H1 (cell line): Measurements from ENCODE around the gene ANKS1A.

ENCODE experiments used
- CTCF ChIP-seq, 3 experiments: IDR thresholded peaks; 1 replicate in 2 of 3; 2 replicates in 1 of 3; pipeline versions ENCODE4 v1.5.1 to v1.6.1; 2011; ENCODE audit warnings: low read length in 3 of 3, mild to moderate bottlenecking in 3 of 3, inconsistent platforms in 2 of 3, low read depth in 1 of 3, moderate library complexity in 1 of 3; ENCODE audit not compliant: insufficient read depth in 1 of 3; ENCODE audit errors: control extremely low read depth in 1 of 3
- EGR1 ChIP-seq: IDR thresholded peaks from 2 replicates; pipeline ENCODE4 v1.6.1; 2011; ENCODE audit warnings: low read depth, low read length, borderline replicate concordance
- EP300 ChIP-seq, 2 experiments: IDR thresholded peaks; 1 replicate in 1 of 2; 2 replicates in 1 of 2; pipeline ENCODE4 v1.6.1; 2011 to 2012; ENCODE audit warnings: low read depth in 2 of 2, low read length in 2 of 2, mild to moderate bottlenecking in 2 of 2, borderline replicate concordance in 1 of 2, inconsistent platforms in 1 of 2, moderate library complexity in 1 of 2
- EZH2 ChIP-seq: fragments of 200-600 bp; sonication (generic); IDR thresholded peaks from 2 replicates; pipeline ENCODE4 v1.7.1; 2012; ENCODE audit warnings: low read depth, mild to moderate bottlenecking, moderate library complexity, low read length, inconsistent platforms; ENCODE audit not compliant: severe bottlenecking
- HDAC6 ChIP-seq: IDR thresholded peaks from one replicate; pipeline ENCODE4 v1.7.1; 2012; ENCODE audit warnings: low read depth, mild to moderate bottlenecking, inconsistent platforms, low read length, moderate library complexity
- JUN ChIP-seq: IDR thresholded peaks from 2 replicates; pipeline ENCODE4 v1.6.1; 2011; ENCODE audit warnings: low read depth, mild to moderate bottlenecking, improper control_type of control experiment, low read length
- POLR2A ChIP-seq, 2 experiments: IDR thresholded peaks; 1 replicate in 1 of 2; 2 replicates in 1 of 2; pipeline ENCODE4 v1.6.1; 2011; ENCODE audit warnings: low read depth in 2 of 2, low read length in 2 of 2, mild to moderate bottlenecking in 2 of 2; ENCODE audit errors: control extremely low read depth in 1 of 2
- POLR2AphosphoS5 ChIP-seq: IDR thresholded peaks from 2 replicates; pipeline ENCODE4 v1.6.1; 2011; ENCODE audit warnings: low read depth, low read length
- SIN3A ChIP-seq, 2 experiments: IDR thresholded peaks in 1 of 2; conservative IDR thresholded peaks in 1 of 2; 2 replicates each; pipeline ENCODE4 v1.6.1; 2011 to 2012; ENCODE audit warnings: low read length in 2 of 2, improper control_type of control experiment in 1 of 2, low read depth in 1 of 2, mild to moderate bottlenecking in 1 of 2

DNA sequence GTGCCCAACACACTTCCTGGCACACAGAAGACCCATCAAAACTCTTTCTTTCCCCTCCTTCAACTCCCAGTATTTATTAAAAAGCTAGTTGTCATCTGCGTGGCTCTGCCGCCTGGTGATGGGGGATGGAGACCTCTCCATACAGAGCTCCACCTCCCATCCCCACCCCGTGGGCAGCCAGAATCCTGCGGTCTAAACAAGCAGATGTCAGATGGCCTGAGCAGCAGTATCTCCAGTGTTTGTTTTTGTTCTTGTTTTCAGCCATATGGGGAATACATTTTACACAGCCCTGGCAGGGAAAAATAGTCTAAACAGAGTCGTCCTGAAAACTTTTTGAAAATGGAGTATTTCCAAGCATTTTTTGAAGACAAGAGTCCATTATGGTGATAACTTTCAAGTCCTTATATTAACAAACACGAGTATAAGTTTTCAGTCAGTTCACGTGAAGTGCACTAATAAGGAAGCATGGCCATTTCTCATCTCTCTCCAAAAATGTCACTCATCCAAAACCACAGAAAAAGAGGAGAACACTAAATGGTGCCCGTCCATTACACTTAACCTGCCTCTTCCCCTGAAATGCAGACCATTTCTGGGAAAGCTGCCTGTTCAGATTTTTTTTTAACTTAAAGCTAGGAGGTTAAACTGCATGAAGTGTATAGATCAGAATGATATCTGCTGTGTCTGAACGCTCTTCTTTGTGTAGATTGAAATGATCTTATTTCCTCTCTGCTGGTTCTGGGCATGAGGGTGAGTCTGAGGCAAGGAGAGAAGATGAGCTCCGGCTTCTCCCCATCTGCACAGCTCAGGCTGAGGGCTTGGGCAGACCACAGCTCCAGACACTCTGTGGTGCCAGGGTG, 161.1 kb downstream of the ANKS1A start:
- TF ChIP-seq CTCF (IDR thresholded peaks at IDR 0.05; ENCODE audit: control extremely low read depth in 1 of 3, insufficient read depth in 1 of 3, low read depth in 1 of 3, low read length in 3 of 3) (no peak), POLR2A (IDR thresholded peaks at IDR 0.05; ENCODE audit: control extremely low read depth in 1 of 2, low read depth in 2 of 2, low read length in 2 of 2) (no peak), EZH2 (no peak), EGR1 (no peak), POLR2AphosphoS5 (no peak), HDAC6 (no peak), JUN (no peak), EP300 (IDR thresholded peaks at IDR 0.05; ENCODE audit: borderline replicate concordance in 1 of 2, low read depth in 2 of 2, low read length in 2 of 2) (no peak), SIN3A (conservative IDR thresholded peaks at IDR 0.05 in 1 of 2, IDR thresholded peaks at IDR 0.05 in 1 of 2; ENCODE audit: low read depth in 1 of 2, low read length in 2 of 2) (no peak)
